ENCODE results near the gene IFT122. TPM values are rescaled to one million over a fixed set of nuclear protein-coding genes. Genes with fewer than 3 reads are reported as not detected.
A peak's percentile ranks its signal among the peaks of the same experiment; 100 is the strongest.
"Not testable (repeated sequence)": the region's sequence is repeated elsewhere in the genome, so short reads cannot be mapped to it uniquely, and the experiment has no call there.

IFT122 gene
- total RNA-seq, 1 donor from 2014 or later = 9.1 TPM

GRCh38 chr3:129490273-129490675, 50.2 kb downstream of the IFT122 start:
- DNase-seq (ENCODE audit: low read depth) = peak; percentile 91
- peak; percentile 92 for TF ChIP-seq CTCF (IDR thresholded peaks at IDR 0.05; ENCODE audit: insufficient read depth, low read length, poor library complexity, severe bottlenecking)
- Histone ChIP-seq H3K36me3 (ENCODE audit: control insufficient read depth, insufficient read depth, low read length) (peaks cover 2% of the 10 kb centered on the region), H3K4me3 (ENCODE audit: low read depth, low read length) (no peak overlapping the region), H3K27me3 (ENCODE audit: control insufficient read depth, insufficient read depth, low read length) (no peaks in the 10 kb centered on the region)

DNA sequence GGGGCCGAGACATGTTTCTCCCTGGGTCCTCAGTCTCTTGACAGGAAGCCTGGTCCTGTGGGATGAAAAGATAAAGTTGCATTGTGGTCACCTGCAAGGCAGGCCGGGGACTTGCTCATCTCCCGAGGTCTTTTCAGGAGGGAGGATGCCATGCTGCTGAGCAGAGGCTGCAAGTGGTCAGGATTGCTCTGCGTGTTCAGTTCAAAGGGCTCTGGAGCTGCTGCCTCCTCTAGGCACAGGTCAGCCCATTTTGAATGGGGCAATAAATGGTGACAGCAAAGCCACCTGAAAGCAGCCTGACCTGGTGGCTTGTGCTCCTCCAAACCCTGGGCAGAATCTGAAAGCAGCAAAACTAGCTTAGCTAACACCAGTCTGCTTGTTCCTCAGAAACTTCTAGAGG, 51.1 kb downstream of the IFT122 start:
- H3K36me3 ChIP-seq (ENCODE audit: control insufficient read depth, insufficient read depth, low read length); DNase-seq (ENCODE audit: low read depth); H3K4me3 ChIP-seq (ENCODE audit: low read depth, low read length); H3K27me3 ChIP-seq (ENCODE audit: control insufficient read depth, insufficient read depth, low read length): not testable (repeated sequence)

GRCh38 chr3:129491794-129492193, 51.8 kb downstream of the IFT122 start:
- TF ChIP-seq CTCF (IDR thresholded peaks at IDR 0.05; ENCODE audit: insufficient read depth, low read length, poor library complexity, severe bottlenecking) = no peak
- peaks cover 2% of the 10 kb centered on the region for H3K36me3 ChIP-seq (ENCODE audit: control insufficient read depth, insufficient read depth, low read length)
- H3K4me3 ChIP-seq (ENCODE audit: low read depth, low read length) = no peak overlapping the region
- H3K27me3 ChIP-seq (ENCODE audit: control insufficient read depth, insufficient read depth, low read length) = no peaks in the 10 kb centered on the region
- peak; percentile 43 for DNase-seq (ENCODE audit: low read depth)

- Histone ChIP-seq H3K4me3 (ENCODE audit: low read depth, low read length) (no peak overlapping the region), H3K27me3 (ENCODE audit: control insufficient read depth, insufficient read depth, low read length) (no peaks in the 10 kb centered on the region), H3K36me3 (ENCODE audit: control insufficient read depth, insufficient read depth, low read length) (peaks cover 2% of the 10 kb centered on the region)
- TF ChIP-seq CTCF (IDR thresholded peaks at IDR 0.05; ENCODE audit: insufficient read depth, low read length, poor library complexity, severe bottlenecking) = no peak
- DNase-seq (ENCODE audit: low read depth) = no peak
These were observed 52.7 kb downstream of the IFT122 start for GRCh38 chr3:129492691-129493090.

DNA sequence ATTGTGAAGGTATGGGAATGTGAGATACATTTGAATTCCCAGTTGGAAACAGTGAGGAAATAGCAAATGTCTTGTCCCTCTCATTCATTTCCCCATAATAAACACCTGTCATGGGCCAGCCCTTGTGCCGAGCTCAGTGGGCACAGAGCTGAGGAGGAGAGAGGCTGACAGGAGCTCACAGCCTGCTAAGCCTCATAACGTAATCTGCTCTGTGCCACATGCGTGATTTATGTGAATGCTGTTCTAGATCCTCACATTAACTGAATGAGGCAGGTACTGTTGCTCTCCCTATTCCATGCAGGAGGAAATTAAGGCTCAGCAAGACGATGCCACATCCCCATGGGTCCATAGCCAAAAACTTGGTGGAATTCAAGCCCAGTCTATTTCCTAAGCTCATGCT, 53.2 kb downstream of the IFT122 start:
- no peak for DNase-seq (ENCODE audit: low read depth)
- peaks cover 2% of the 10 kb centered on the region for H3K36me3 ChIP-seq (ENCODE audit: control insufficient read depth, insufficient read depth, low read length)
- H3K27me3 ChIP-seq (ENCODE audit: control insufficient read depth, insufficient read depth, low read length) = no peaks in the 10 kb centered on the region
- no peak overlapping the region for H3K4me3 ChIP-seq (ENCODE audit: low read depth, low read length)
- TF ChIP-seq CTCF (IDR thresholded peaks at IDR 0.05; ENCODE audit: insufficient read depth, low read length, poor library complexity, severe bottlenecking) = no peak

GRCh38 chr3:129494499-129494898, 54.5 kb downstream of the IFT122 start:
- not testable (repeated sequence) for H3K4me3 ChIP-seq (ENCODE audit: low read depth, low read length); H3K27me3 ChIP-seq (ENCODE audit: control insufficient read depth, insufficient read depth, low read length); DNase-seq (ENCODE audit: low read depth); H3K36me3 ChIP-seq (ENCODE audit: control insufficient read depth, insufficient read depth, low read length)

DNA sequence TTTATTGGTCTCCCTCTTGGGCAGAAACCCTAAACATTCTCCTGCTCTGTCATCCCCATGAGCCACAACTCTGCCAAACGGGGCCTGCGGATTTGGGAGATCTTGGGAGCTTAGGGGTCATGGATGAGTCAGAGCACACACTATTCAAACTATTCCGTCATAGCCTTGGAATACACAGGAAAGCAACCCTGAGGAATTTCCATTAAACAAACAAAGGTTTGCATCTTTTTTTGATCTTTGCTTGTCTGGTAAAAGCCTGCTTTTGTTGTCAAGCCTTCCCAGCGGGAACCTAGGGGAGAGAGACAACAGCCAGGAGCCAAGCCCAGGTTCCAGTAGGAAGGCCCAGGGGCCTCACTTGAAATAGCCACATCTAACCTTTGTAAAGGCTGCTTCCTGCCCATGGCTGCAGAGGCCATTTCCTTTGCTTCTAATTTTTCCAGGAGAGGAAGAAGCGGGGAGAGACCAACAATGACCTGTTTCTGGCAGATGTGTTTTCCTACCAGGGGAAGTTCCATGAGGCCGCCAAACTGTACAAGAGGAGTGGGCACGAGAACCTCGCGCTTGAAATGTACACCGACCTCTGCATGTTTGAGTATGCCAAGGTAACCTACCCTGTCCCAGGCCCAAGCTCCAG, 55.1 kb downstream of the IFT122 start:
- H3K27me3 ChIP-seq (ENCODE audit: control insufficient read depth, insufficient read depth, low read length); H3K4me3 ChIP-seq (ENCODE audit: low read depth, low read length); H3K36me3 ChIP-seq (ENCODE audit: control insufficient read depth, insufficient read depth, low read length): not testable (repeated sequence)
- peak; percentile 42 for DNase-seq (ENCODE audit: low read depth)

GRCh38 chr3:129497876-129498275, 57.9 kb downstream of the IFT122 start:
- not testable (repeated sequence) for DNase-seq (ENCODE audit: low read depth); H3K4me3 ChIP-seq (ENCODE audit: low read depth, low read length); H3K27me3 ChIP-seq (ENCODE audit: control insufficient read depth, insufficient read depth, low read length); H3K36me3 ChIP-seq (ENCODE audit: control insufficient read depth, insufficient read depth, low read length)

DNA sequence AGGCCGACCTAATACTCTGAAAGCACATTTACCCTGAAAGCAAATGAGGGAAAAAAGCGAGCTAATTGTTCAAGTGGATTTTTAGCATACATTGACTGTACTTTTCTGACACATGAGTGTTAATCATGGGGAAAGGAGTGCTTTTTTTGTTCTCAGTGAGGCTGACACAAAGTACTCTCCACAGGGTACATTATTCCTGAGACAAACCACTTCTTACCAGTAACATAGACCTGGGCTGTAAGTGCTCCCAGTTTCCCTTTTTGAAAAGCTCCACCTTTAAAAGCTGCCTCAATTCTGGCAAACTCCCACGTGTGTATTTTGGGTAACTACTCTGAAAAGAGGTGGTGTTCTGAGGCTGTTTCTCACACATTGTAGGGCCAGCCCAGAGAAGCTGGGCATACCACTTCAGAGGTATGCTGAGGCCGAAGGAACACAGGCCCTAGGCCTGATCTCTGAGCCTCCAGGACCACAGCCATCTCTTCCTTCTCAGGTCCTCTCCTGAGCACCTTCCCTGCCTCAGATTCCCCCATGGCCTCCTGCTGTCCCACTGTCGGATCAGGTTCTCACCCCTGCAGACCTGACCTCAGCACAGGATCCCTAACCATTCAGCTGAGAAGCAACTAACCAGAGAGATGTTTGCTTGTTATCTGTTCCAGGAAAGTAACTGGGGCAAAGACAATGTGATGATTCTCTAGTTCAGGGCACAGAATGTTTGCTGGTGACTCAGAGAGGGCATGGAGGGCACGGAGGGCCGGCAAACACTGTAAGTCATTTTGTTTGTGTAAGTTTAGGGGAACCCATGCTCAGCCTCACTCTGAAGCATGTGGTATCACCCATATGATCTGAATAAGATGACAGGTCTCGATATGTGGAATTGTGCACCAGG, 58.8 kb downstream of the IFT122 start:
- DNase-seq (ENCODE audit: low read depth); H3K27me3 ChIP-seq (ENCODE audit: control insufficient read depth, insufficient read depth, low read length): not testable (repeated sequence)

GRCh38 chr3:129499604-129500333, 59.7 kb downstream of the IFT122 start:
- DNase-seq (ENCODE audit: low read depth); H3K27me3 ChIP-seq (ENCODE audit: control insufficient read depth, insufficient read depth, low read length); H3K4me3 ChIP-seq (ENCODE audit: low read depth, low read length); H3K36me3 ChIP-seq (ENCODE audit: control insufficient read depth, insufficient read depth, low read length): not testable (repeated sequence)

More for the DNA sequence above, 58.8 kb downstream of the IFT122 start:
- not testable (repeated sequence) for H3K36me3 ChIP-seq (ENCODE audit: control insufficient read depth, insufficient read depth, low read length); H3K4me3 ChIP-seq (ENCODE audit: low read depth, low read length)
